GM23338 (cell line): ENCODE measurements around the gene RAB31.

Experiments used
- CTCF ChIP-seq, 2 experiments: fragments of 200-600 bp in 1 of 2; sonication (generic) in 1 of 2; conservative IDR thresholded peaks; 2 replicates each; pipeline versions ENCODE4 v1.5.1 to v1.6.1; 2016 to 2017; ENCODE audit warnings: antibody characterized with exemption in 2 of 2, low read depth in 2 of 2, mild to moderate bottlenecking in 2 of 2, moderate library complexity in 1 of 2
- EZH2 ChIP-seq: fragments of 200-600 bp; sonication (generic); IDR thresholded peaks from one replicate; pipeline ENCODE4 v1.8.0; 2017; ENCODE audit warnings: antibody characterized with exemption, mild to moderate bottlenecking, low read depth; ENCODE audit not compliant: unreplicated experiment
- ZNF114 ChIP-seq: fragments of 250-450 bp; sonication (Bioruptor Pico); IDR thresholded peaks from 2 replicates; pipeline ENCODE4 v1.5.0; 2020; ENCODE audit warnings: mild to moderate bottlenecking, moderate library complexity

DNA sequence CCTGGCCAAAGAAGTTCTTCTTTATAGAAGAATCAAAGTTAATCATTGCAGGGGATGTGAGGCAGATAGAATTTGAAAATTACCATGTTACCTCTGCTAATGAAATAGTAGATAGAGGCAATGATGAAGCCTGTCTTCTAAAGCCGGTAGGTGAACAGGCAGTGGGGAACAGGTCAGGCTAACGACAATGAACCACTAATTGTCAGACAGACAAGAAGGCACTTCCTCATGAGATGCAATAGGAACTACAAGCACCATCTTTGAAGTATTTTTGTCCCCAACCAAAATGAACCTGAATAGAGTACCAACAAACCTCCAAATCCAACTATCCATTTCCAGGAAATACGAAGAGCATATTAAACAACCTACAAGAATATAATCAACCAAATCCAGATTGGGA lies 41.6 kb upstream of the RAB31 start:
- TF ChIP-seq EZH2 (no peak), CTCF (conservative IDR thresholded peaks at IDR 0.05; ENCODE audit: low read depth in 2 of 2) (no peak), ZNF114 (CRISPR knock-in tag) (no peak)
